HS-27A (cell line): ENCODE data around the gene CANT1.
"Not testable (repeated sequence)": the region's sequence is repeated elsewhere in the genome, so short reads cannot be mapped to it uniquely, and the experiment has no call there.

Experiments
- DNase-seq: peaks from one replicate; pipeline ENCODE4 v3.0.0-alpha.2; 2012; ENCODE audit warnings: low read depth, missing footprints

Gene CANT1

GRCh38 chr17:79027274-79027924 is 17.8 kb upstream of the CANT1 start:
- DNase-seq, result no peak

GRCh38 chr17:79026376-79027273 is 17.1 kb upstream of the CANT1 start:
- DNase-seq, result no peak

GRCh38 chr17:79024901-79025737 is 15.6 kb upstream of the CANT1 start:
- DNase-seq, result no peak

GRCh38 chr17:79023886-79024771 is 14.6 kb upstream of the CANT1 start, which contains the start of gene C1QTNF1:
C1QTNF1 (plus strand) TSS chr17:79024169; CDS start chr17:79043969, 19,800 bp downstream.
- DNase-seq, result no peak

GRCh38 chr17:79023180-79023705 is 13.7 kb upstream of the CANT1 start:
- DNase-seq, result no peak

- no peak for DNase-seq
These were observed 13.0 kb upstream of the CANT1 start for GRCh38 chr17:79022507-79022991.

- DNase-seq, result not testable (repeated sequence)
These were observed 12.4 kb upstream of the CANT1 start for GRCh38 chr17:79021929-79022328.

- DNase-seq, result no peak
These were observed 11.2 kb upstream of the CANT1 start for GRCh38 chr17:79020631-79021301.

- no peak for DNase-seq
These were observed 10.3 kb upstream of the CANT1 start for GRCh38 chr17:79019632-79020584.

- DNase-seq, result no peak
These were observed 9.7 kb upstream of the CANT1 start for GRCh38 chr17:79019261-79019631.

- DNase-seq, result no peak
These were observed 8.8 kb upstream of the CANT1 start for GRCh38 chr17:79018370-79018695.

GRCh38 chr17:79017546-79018369 is 8.2 kb upstream of the CANT1 start:
- no peak for DNase-seq

- no peak for DNase-seq
These were observed 4.7 kb upstream of the CANT1 start for GRCh38 chr17:79014158-79014758.

- no peak for DNase-seq
These were observed 3.1 kb upstream of the CANT1 start for GRCh38 chr17:79012563-79013134.

- no peak for DNase-seq
These were observed 2.0 kb upstream of the CANT1 start for GRCh38 chr17:79011451-79012147.

- no peak for DNase-seq
These were observed 711 bp upstream of the CANT1 start for GRCh38 chr17:79010304-79010646.
